Measurements from ENCODE around the gene KIAA0753.

- TF ChIP-seq CTCF (IDR thresholded peaks at IDR 0.05; ENCODE audit: low read depth, low read length) (no peak), EZH2phosphoT487 (IDR thresholded peaks at IDR 0.05; ENCODE audit: low read depth) (no peak)
Observed at GRCh38 chr17:6573982-6574686, 66.4 kb downstream of the KIAA0753 start.
